GM19468 (cell line): ENCODE results near the gene DDX23.

Experiments
- ATAC-seq: cut with Tn5 transposase; IDR thresholded peaks from one replicate; pipeline ENCODE4 v1.9.1; 2021; ENCODE audit warnings: mild to moderate bottlenecking, moderate library complexity, moderate number of reproducible peaks; ENCODE audit not compliant: unreplicated experiment; ENCODE audit errors: extremely low read depth

The DDX23 gene

GRCh38 chr12:48826209-48826855 lies 25.6 kb downstream of the DDX23 start:
- no peak for ATAC-seq

DNA sequence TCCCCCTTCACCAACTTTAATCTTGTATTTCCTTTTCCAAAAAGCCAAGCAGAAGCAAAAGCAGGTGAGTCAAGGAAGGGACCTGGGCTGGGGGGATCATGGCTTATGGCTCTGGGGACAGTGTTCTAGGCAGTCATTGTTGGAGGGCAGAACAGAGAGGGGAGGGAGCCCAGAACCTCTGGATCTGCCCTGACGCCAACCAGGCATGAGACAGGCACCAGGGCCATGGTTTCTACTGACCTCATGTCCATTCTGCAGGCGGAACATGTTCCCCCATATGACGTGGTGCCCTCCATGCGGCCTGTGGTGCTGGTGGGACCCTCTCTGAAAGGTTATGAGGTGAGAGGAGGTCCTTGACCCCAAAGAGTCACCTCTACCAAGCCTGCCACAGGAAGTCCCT lies 27.1 kb downstream of the DDX23 start:
- no peak for ATAC-seq

DNA sequence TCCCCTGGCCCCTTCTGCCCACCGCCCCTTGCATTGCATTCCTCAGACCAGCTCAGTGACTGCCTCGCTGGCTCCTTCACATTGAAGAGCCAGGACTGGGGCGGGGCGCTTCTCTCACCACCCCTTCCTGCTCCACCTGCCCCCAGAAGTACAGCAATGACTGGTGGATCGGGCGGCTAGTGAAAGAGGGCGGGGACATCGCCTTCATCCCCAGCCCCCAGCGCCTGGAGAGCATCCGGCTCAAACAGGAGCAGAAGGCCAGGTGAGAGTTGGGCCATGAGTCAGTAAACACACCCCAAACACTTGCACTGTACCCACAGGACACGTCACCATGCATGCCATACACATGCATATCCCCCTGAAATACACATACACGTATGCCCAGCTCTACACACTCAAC lies 27.9 kb downstream of the DDX23 start:
- no peak for ATAC-seq

- ATAC-seq, result no peak
Measured at GRCh38 chr12:48823281-48823680, 28.7 kb downstream of the DDX23 start.

- no peak for ATAC-seq
Measured at GRCh38 chr12:48822711-48823110, 29.3 kb downstream of the DDX23 start.

GRCh38 chr12:48822139-48822538 lies 29.8 kb downstream of the DDX23 start:
- no peak for ATAC-seq

GRCh38 chr12:48819986-48820725 lies 31.8 kb downstream of the DDX23 start:
- no peak for ATAC-seq

DNA sequence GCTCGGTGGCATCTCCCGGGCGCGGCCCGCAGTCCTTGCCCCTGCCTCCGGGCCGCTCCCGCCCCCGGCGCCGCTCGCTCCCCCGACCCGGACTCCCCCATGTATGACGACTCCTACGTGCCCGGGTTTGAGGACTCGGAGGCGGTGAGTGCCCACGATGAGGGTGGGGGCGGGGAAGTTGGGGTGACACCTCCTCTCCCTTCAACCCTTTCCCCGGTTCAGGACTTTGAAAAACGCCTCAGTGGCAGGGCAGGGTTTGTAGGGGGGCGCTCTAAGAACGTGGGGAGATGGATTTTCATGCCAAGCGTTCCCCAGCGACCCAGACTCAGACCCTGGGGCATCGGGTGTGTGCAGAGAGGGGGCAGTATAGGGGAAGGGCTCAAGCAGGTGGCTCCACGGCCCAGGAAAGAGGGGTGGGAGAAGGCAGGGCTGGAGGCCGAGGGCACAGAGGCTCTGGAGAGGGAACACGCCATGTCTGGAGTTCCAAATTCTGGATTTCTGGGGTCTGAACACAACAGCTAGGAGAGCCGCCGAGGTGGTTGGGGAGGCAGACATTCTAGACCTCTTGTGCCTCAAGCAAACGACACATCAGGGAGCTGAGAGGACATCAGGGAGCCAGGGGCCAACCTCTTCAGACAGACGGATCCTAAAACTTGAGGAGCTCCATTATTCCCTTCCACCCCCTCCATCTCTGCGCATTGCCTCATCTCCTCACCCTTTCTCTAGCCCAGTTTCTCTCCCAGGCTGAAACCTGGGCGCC lies 33.0 kb downstream of the DDX23 start:
- no peak for ATAC-seq

- no peak for ATAC-seq
Measured at GRCh38 chr12:48817873-48818830, 33.8 kb downstream of the DDX23 start, which contains the start of gene CACNB3. TSS of gene CACNB3 (plus strand) at chr12:48818496. CDS start at chr12:48818930, 434 bp downstream.

DNA sequence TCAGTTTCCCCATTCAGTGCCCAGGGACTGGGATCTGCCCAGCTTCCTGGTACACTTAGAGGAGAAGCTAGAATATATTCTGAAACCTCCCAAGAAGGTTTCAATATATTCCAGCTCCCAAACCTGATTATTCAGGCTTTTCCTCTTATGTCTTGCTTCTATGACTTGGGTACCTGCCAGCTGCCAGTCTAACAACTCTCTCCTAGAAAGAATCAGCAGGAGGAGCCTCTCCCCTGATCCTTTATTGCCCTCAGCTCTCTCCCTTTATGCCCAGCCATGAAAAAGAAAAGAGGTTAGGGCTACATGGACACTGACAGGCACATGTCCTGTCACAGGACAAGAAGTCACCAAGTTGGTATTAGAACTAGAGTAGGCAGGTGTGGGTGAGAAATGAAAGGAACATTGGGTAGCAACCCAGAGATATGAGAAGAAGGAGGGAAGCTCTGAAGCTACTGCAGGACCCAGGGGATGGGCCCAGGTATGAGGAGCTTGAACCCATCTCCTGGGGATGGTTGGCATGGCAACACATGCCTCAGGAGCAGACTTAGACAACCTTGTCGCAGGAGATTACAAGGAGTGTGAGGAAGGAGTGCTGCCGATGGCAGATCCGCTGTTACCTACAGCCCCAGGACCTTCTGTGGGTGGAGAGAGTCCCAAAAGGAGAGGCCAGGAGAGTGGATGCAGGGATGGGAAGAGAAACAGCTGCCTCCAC lies 35.7 kb downstream of the DDX23 start:
- ATAC-seq, result no peak

DNA sequence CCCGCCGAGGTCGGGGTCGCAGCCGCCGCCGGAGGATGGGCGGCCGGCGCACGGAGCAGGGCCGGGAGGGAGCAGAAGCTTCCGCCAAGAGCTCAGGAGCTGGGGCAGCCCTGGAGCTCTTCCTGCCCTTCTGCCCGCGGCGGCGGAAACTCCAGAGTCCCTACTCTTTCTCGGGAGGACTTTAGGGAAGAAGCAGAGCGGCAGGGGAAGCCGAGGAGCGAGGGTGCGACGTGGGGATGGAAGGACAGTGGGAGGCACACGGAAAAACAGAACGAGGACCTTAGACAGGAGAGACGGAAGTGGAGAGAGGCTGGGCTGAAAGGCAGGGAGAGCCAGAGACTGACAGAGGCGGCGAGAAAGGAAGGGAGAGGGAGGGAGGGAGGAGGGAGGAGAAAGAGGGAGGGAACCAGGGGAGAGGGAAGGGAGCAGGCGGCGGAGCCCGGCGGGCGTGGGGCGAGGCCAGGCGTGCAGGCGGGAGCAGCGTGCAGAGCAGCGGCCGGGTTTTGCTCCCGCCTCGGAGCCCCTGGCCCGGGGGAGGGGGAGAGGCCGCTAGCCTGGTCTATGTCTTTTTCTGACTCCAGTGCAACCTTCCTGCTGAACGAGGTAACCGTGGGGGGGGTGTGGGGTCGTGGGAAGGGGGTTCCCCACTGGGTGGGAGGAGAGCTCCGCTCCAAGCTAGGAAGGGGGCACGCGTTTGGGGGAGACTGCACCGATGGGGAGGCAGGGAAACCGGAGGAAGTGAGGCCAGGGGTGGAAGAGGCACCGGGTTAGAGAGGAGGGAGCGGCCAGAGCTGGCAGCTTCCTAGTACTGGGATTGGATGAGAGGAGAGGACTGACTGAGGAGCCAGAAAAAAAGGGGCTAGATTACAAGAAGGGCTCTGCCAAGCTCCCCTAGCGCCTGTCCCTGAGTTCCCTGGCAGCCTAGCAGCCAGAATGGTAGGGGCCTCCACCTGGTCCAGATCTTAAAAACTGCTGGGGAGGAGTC lies 36.5 kb downstream of the DDX23 start:
- ATAC-seq, result no peak

DNA sequence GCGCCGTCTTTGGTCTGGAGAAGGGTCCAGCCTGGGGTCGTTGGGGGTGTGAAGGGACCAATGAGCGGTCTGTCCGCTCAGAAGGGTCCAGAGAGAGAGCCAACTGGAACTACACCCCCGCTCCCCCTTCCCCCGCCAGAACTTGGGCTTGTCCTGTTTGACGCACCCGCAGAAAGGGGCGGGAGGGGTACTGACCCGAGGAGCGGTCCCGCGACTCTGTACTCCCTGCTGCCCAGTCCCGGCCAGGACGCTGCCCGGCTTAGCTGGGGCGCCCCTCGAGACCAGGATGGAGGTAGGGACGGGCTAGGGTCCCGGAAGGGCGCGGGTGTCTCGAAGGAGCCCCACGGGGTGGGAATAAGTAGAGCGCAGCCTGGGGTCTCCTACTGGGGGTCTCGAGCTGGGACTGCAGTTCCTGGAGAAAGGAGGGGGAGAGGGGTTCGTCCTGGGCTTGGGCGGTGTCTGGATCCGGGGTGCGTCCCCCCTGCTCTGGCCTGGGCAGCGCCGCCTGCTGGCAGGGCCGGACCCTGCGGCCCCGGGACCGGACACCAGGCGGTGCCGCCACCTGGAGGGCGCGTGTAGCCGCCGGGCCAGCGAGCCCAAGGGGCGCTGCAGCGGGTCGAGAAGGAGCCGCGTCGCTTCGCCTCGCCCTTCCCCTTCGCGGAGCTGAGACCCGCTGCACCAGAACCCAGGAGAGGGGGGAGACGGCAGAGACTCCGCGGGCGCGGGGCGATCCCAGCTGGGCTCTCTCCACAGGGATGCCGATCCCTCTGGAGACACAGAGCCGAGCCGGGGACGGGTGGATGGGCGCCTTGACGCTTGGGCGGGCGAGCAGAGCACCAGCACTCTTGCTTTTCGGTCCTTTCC lies 37.5 kb downstream of the DDX23 start:
- ATAC-seq, result peak; percentile 61

GRCh38 chr12:48813465-48814261 lies 38.3 kb downstream of the DDX23 start:
- ATAC-seq, result no peak

DNA sequence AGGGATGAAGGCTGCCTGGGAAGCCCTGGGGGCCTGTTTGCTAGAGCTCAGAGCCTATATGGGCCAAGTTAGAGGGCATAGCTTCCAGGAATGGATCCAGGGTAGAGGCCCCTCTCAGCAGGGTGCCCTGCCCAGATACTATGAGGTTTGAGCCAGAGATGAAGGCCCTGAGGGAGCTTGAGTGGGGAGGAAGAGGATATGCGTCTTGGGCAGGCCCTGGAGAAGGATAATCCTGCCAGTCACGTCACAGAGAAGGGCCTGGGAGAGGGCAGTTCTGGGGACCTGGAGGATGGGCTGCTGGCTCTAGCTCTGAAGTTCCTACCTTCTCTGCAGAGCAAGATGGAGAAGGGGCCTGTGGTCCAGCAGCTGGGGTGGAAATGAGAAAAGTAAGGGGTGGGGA lies 39.6 kb downstream of the DDX23 start:
- ATAC-seq, result no peak

GRCh38 chr12:48811437-48812090 lies 40.4 kb downstream of the DDX23 start:
- no peak for ATAC-seq

DNA sequence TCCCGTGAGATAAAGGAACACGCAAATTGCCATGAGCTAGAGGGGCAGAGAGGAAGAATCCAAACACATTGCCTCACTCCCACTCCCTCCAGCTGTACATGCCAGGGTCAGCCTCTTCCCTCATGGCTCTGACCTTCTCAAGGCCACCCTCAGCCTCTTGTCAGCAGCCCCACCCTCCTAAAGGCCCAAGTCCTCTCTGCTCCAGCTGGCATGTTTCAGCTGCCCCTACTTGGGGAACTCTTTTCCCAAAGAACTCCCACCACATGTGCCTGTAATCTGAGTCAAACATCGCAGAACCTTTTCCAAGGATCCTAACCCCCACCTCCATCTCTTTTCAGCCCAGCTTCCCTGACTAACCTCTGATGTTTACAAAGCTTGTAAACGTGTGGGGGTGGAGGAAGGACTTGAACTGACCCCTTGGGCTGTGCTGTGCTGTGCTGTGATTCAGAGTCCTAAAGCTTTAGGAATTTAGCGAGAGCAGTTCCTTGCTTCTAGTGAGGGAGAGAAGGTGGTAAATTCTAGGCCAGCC lies 41.0 kb downstream of the DDX23 start:
- no peak for ATAC-seq
